ENCODE measurements around the gene CRAMP1. TPM values are rescaled to one million over a fixed set of nuclear protein-coding genes. Genes with fewer than 3 reads are reported as not detected.

CRAMP1 gene
- polyA plus RNA-seq, 3 donors, result 16.6 to 30.6 (median 30.2) TPM

GRCh38 chr16:1631230-1631629 is 19.1 kb downstream of the CRAMP1 start:
- DNase-seq, result no peak

GRCh38 chr16:1631931-1632637 is 19.9 kb downstream of the CRAMP1 start:
- no peak for DNase-seq

- DNase-seq, result no peak
These were observed 20.4 kb downstream of the CRAMP1 start for GRCh38 chr16:1632638-1632970.

- no peak for DNase-seq
These were observed 21.1 kb downstream of the CRAMP1 start for GRCh38 chr16:1633310-1633709.

GRCh38 chr16:1634541-1634940 is 22.4 kb downstream of the CRAMP1 start:
- DNase-seq, result no peak

GRCh38 chr16:1635070-1635469 is 22.9 kb downstream of the CRAMP1 start:
- no peak for DNase-seq

GRCh38 chr16:1637526-1637925 is 25.4 kb downstream of the CRAMP1 start:
- no peak for DNase-seq

GRCh38 chr16:1638757-1639156 is 26.6 kb downstream of the CRAMP1 start:
- no peak for DNase-seq

- DNase-seq, result no peak
These were observed 27.1 kb downstream of the CRAMP1 start for GRCh38 chr16:1639282-1639681.

- no peak for DNase-seq
These were observed 27.7 kb downstream of the CRAMP1 start for GRCh38 chr16:1639860-1640259.

GRCh38 chr16:1640261-1640941 is 28.2 kb downstream of the CRAMP1 start:
- no peak for DNase-seq

- DNase-seq, result no peak
These were observed 29.1 kb downstream of the CRAMP1 start for GRCh38 chr16:1641261-1641660.

- DNase-seq, result no peak
These were observed 30.0 kb downstream of the CRAMP1 start for GRCh38 chr16:1642148-1642547.

GRCh38 chr16:1642753-1643152 is 30.6 kb downstream of the CRAMP1 start:
- DNase-seq, result no peak

GRCh38 chr16:1643521-1643920 is 31.4 kb downstream of the CRAMP1 start:
- DNase-seq, result no peak

GRCh38 chr16:1645914-1646525 is 33.9 kb downstream of the CRAMP1 start:
- DNase-seq, result no peak

- no peak for DNase-seq
These were observed 35.7 kb downstream of the CRAMP1 start for GRCh38 chr16:1647856-1648255.

- no peak for DNase-seq
These were observed 38.0 kb downstream of the CRAMP1 start for GRCh38 chr16:1650131-1650530.

- no peak for DNase-seq
These were observed 39.2 kb downstream of the CRAMP1 start for GRCh38 chr16:1651094-1651973.

- DNase-seq, result no peak
These were observed 39.8 kb downstream of the CRAMP1 start for GRCh38 chr16:1651974-1652312.

GRCh38 chr16:1653023-1653422 is 40.9 kb downstream of the CRAMP1 start:
- DNase-seq, result no peak

GRCh38 chr16:1654505-1655268 is 42.5 kb downstream of the CRAMP1 start:
- DNase-seq, result no peak

Measured in renal pelvis (tissue), 4 donors.